Renal cortical epithelial cell (primary cell): ENCODE results near the gene MCC. TPM values are rescaled to one million over a fixed set of nuclear protein-coding genes. Genes with fewer than 3 reads are reported as not detected.

ENCODE experiments used
- DNase-seq: peaks from one replicate; pipeline ENCODE4 v3.0.0-alpha.2; 2011; ENCODE audit warnings: low read depth
- total RNA-seq: library from RNA; depleted of rRNA; stranded (reverse); fragments of >200 nt; gene quantifications from 2 replicates; pipeline ENCODE4 v1.2.3, GENCODE V29; 2014

The MCC gene
- total RNA-seq, 1 donor from 2014 or later: 42.9 TPM

- DNase-seq: no peak
Measured at GRCh38 chr5:113246361-113246870, 241.8 kb downstream of the MCC start.

DNA sequence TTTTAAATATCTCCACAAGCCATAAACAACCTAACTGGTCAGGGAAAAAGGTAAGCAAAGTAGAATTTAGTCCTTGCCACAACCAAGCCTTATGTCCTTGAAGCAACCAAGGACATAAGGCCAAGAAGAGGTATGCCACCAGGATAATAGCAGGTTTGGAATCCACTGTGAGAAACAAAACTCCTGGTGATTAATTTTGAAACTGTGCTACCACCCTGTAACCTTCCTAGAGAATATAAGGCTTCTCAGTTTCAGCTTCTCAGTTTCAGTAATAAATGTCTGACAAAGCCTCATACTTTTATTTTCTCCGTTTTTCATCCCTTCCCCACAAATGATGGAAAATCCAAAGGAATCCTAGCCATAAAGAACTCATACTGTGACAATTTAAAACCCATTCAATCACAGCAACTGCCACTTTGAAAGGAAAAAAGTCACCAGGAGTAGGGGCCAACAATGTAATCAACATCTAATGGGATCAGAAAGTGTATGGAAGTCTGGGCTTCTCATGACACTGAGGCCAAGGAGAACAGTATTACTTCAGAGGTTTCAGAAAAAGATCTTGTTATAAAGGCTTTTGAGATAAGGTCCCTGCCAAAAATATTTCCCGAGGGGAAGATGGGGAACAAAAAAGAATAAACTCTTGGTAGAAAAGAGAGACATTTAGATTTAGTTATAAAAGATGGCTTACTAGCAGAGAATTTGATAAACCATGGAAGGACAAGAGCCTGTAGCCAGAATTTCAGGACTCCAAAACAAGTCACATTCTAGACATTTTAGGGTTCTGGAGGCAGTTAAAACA is 242.6 kb downstream of the MCC start:
- no peak for DNase-seq

DNA sequence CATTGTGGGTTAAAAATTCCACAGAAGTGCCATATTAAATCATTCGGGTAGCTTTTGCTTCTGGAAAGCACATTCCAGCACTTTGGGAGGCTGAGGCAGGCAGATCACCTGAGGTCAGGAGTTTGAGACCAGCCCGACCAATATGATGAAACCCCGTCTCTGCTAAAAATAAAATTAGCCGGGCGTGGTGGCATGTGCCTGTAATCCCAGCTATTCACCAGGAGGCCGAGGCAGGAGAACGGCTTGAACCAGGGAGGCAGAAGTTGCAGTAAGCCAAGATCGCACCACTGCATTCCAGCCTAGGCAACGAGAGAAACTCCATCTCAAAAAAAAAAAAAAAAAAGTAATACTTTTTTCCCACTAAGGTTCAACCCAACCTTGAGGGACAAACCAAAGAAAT is 243.3 kb downstream of the MCC start:
- DNase-seq: no peak

DNA sequence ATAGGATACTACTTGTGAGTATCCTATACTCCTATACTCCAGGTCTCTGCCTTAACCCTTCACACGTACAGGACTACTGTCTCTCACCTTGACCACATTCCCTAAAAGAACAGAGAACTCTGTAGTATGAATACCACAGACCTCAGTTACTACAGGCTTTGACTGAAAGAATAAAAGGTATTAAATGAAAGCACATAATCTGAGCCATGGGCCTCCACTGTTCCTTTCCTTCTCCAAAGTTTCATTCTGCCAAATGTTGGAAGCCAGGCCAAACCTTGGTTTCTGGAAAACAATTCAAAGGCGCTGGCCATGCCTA is 244.9 kb downstream of the MCC start:
- DNase-seq: no peak

- no peak for DNase-seq
Measured at GRCh38 chr5:113242481-113243348, 245.5 kb downstream of the MCC start.

GRCh38 chr5:113240951-113241726 is 247.1 kb downstream of the MCC start:
- no peak for DNase-seq

- no peak for DNase-seq
Measured at GRCh38 chr5:113240032-113240431, 248.2 kb downstream of the MCC start.

DNA sequence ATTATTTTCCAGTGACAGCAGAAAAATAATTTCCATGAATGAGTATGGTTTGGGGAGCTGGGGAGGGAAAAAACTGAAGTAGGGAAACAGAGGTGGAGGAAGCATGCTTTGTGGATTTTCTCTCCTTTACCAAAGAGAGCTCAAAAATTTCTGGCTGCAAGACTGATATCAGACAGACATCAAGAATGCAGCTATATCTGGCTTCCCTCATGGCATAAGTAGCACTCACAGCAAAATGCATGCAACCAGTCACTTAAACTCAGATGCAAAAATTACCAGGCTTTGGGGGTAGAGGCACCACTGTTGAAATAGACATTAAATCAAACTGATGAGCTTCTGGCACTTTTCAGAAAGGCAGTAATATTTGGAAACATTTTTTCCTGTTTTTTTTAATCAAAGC is 250.4 kb downstream of the MCC start:
- no peak for DNase-seq

- DNase-seq: no peak
Measured at GRCh38 chr5:113236536-113237288, 251.5 kb downstream of the MCC start.

- DNase-seq: no peak
Measured at GRCh38 chr5:113235884-113236283, 252.4 kb downstream of the MCC start.

- no peak for DNase-seq
Measured at GRCh38 chr5:113234546-113234945, 253.7 kb downstream of the MCC start.

GRCh38 chr5:113233606-113234005 is 254.6 kb downstream of the MCC start:
- no peak for DNase-seq

GRCh38 chr5:113232667-113233066 is 255.6 kb downstream of the MCC start:
- DNase-seq: no peak

DNA sequence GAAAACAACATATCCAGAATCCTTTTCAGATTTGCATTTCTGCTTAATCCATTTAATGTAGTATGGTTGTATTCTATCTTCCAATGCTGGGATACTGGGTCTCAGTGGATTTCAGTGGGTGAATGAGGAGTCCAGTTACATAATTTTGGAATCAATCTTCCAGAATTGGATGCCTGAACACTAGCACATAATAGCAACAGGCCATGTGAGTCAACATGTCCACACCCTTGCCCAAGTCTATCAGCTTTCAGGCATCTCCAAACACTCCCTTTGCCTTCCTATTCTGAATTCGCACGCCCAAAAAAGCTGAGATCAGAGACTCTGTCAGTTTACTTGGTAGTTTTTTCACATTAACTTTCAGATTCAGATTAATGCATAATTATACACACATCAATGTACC is 256.0 kb downstream of the MCC start:
- DNase-seq: no peak

- DNase-seq: no peak
Measured at GRCh38 chr5:113231653-113232000, 256.6 kb downstream of the MCC start.

- peak; percentile 79 for DNase-seq
Measured at GRCh38 chr5:113230711-113231652, 257.3 kb downstream of the MCC start.

DNA sequence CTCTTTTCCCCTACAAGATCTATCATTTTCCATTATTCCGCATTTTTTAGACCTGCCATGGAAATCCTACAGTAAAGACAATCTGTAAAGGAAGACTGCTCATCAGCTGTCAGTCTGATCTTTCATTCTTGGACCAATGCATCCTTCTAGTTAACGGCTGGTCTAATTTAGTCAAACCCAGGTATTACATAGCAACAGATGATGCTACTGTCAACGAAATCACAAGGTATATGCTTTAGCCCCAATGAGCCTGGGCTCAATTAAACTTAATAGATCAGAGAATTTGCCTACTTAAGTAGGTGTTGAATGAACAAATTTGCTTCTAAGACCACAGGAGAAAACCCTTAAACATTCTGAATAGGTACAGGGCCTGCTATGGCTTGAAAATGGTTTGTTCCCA is 260.5 kb downstream of the MCC start:
- DNase-seq: no peak

- DNase-seq: no peak
Measured at GRCh38 chr5:113226116-113226736, 262.0 kb downstream of the MCC start.

- DNase-seq: no peak
Measured at GRCh38 chr5:113225259-113225658, 263.0 kb downstream of the MCC start.

DNA sequence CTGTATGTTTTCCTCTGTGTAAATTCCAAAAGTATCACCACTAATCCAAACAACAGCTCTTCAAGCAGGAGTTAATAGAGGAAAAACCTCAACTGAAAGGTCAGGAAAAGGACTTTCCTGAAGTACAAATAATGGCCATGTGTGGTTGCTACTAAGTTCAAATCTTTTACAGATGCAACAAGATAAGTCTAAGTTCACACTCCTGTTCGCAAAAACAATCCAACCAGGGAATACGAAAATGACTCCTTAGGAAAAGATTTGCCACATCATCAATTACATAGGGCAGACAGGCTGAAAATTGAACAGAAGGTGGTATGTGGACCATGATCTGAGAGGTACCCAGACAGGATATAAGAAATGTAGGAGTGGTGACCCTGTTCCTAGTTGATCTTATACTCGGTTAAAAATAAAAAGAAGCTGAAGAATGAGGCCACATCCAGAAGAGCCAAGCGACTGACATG is 263.6 kb downstream of the MCC start:
- no peak for DNase-seq
